Epithelial cell of proximal tubule (primary cell): Measurements from ENCODE around the gene VN1R5. TPM values are rescaled to one million over a fixed set of nuclear protein-coding genes. Genes with fewer than 3 reads are reported as not detected.
A peak's percentile ranks its signal among the peaks of the same experiment; 100 is the strongest.

ENCODE experiments used
- DNase-seq: peaks from one replicate; pipeline ENCODE4 v3.0.0-alpha.2; 2011; ENCODE audit warnings: low read depth
- H3K4me3 ChIP-seq: 2 replicates; pipeline ENCODE4 v1.5.1; 2011; ENCODE audit warnings: low read depth, mild to moderate bottlenecking, low read length
- CTCF ChIP-seq: conservative IDR thresholded peaks from 2 replicates; pipeline ENCODE4 v1.5.1; 2012; ENCODE audit warnings: low read depth, mild to moderate bottlenecking, low read length
- total RNA-seq: library from RNA; depleted of rRNA; stranded (reverse); fragments of >200 nt; gene quantifications from 2 replicates; pipeline ENCODE4 v1.2.3, GENCODE V29; 2015

The VN1R5 gene
- total RNA-seq, 1 donor from 2014 or later, result not detected

GRCh38 chr1:247270003-247270402, 14.1 kb downstream of the VN1R5 start:
- no peak for DNase-seq

GRCh38 chr1:247273013-247273412, 17.1 kb downstream of the VN1R5 start:
- H3K4me3 ChIP-seq, result no peak overlapping the region
- DNase-seq, result no peak
- no peak for TF ChIP-seq CTCF

More at GRCh38 chr1:247270003-247270402, 14.1 kb downstream of the VN1R5 start:
- H3K4me3 ChIP-seq, result no peak overlapping the region
- TF ChIP-seq CTCF, result no peak

DNA sequence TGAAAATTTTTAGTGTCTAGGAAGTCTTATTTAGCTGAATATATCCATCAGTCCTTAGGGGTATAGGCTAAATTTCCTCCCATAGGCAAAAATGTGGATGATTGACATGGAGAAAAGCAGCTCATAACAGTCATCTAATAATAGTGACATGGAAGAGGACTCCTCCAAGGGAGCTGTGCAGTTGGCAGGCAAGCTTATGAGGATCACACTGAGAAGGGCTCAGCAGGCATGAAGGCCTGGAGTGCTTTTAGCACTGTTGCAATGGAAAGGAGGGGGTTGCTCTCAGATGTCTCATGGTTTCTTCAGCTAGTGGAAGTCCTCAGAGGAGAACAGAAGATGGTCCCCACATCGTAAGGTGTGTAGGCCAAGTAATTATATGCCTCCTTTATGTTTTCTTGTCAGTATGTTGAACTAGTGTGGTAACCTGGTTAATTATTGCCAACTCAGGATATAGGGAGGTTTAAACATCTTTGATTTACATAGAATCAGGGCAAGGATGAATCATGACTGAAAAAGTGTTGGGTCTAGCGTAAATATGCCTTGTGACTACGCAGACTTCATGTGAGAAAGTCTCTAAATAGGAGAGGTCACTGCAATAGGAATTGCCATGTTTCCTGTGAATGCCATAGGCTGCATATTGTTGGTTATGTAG, 18.9 kb downstream of the VN1R5 start:
- no peak for TF ChIP-seq CTCF
- no peak overlapping the region for H3K4me3 ChIP-seq
- DNase-seq, result no peak

- H3K4me3 ChIP-seq, result no peak overlapping the region
- peak; percentile 79 for DNase-seq
- no peak for TF ChIP-seq CTCF
Observed at GRCh38 chr1:247277191-247277590, 21.3 kb downstream of the VN1R5 start.

- no peak for DNase-seq
- no peak overlapping the region for H3K4me3 ChIP-seq
- TF ChIP-seq CTCF, result no peak
Observed at GRCh38 chr1:247281001-247281574, 25.2 kb downstream of the VN1R5 start.

DNA sequence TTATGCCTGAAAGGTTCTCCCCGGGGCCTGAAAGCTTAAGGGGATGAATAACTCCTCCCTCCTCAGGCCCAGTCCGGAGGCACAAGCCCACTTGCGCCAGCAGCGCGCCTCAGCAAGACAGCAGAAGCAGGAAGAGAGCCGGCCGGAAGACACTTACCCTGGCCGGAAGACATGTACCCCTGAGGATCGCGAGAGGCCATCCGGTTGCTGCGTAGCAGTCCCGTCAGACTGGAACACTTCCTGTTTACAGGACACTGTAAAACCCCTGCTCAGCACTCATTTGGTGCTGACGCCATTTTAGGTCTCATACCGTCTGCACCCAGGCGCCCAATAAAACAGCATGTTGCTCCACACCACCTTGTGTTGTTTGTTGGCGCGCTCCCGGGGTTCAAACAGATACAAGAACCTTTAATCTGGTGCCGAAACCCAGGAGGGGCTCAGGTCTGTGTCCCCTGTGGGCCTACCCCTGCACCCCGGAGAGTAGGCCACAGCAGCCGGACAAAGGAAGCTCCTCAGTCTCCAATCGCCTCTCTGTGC, 30.3 kb downstream of the VN1R5 start:
- no peak for DNase-seq
- no peak for TF ChIP-seq CTCF
- H3K4me3 ChIP-seq, result no peak overlapping the region

- no peak overlapping the region for H3K4me3 ChIP-seq
- DNase-seq, result no peak
- TF ChIP-seq CTCF, result peak; percentile 8
Observed at GRCh38 chr1:247287460-247287859, 31.6 kb downstream of the VN1R5 start.
